SK-N-MC (cell line): ENCODE results near the gene ADPGK.

Source experiments
- EZH2 ChIP-seq: fragments of 200-600 bp; sonication (generic); IDR thresholded peaks from one replicate; pipeline ENCODE4 v1.6.1; 2017; ENCODE audit warnings: antibody characterized with exemption
- FOXP2 ChIP-seq: optimal IDR thresholded peaks from 2 replicates; pipeline ENCODE3; 2011; ENCODE audit warnings: mild to moderate bottlenecking, moderate library complexity; ENCODE audit not compliant: insufficient read depth; ENCODE audit errors: extremely low read length, control extremely low read depth
- POLR2AphosphoS5 ChIP-seq: IDR thresholded peaks from 2 replicates; pipeline ENCODE4 v1.6.1; 2012; ENCODE audit warnings: mild to moderate bottlenecking, low read depth, low read length, borderline replicate concordance

DNA sequence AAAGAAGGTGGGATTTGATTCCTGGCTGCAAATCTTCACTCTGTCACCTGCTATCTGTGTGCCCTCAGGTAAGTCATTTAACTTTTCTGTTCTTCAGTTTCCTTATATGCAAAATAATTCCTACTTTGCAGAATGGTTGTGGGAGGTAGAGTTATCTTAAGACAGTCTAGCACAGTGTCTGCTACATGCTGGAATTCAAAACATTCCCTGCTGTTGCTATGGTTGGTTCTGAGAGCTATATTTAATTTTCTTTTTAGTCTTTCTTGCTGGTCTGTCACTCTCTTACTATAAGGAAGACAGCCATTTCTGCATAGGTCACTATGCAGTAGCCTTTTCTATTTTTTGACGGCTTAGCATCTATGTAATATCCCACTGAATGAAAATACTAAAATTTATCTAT, 4.0 kb upstream of the ADPGK start:
- TF ChIP-seq POLR2AphosphoS5 (no peak), EZH2 (no peak), FOXP2 (no peak)
